Mucosa of descending colon (tissue), 3 donors: ENCODE results near the gene RRP9. TPM values are rescaled to one million over a fixed set of nuclear protein-coding genes. Genes with fewer than 3 reads are reported as not detected.
A peak's percentile ranks its signal among the peaks of the same experiment; 100 is the strongest.

Source experiments
- ATAC-seq: fragments of 200-7000 bp; cut with Tn5 transposase; one replicate; pipeline ENCODE4 v1.9.1; 2020; ENCODE audit warnings: mild to moderate bottlenecking, moderate library complexity
- DNase-seq, 3 donors: peaks; one replicate each; pipeline ENCODE4 v3.0.0-alpha.2; 2020
- H3K36me3 ChIP-seq: fragments of 200-600 bp; one replicate; pipeline ENCODE4 v1.8.0; 2021; ENCODE audit warnings: low read depth, mild to moderate bottlenecking
- H3K4me1 ChIP-seq: fragments of 200-600 bp; one replicate; pipeline ENCODE4 v1.8.0; 2021; ENCODE audit warnings: low read depth, mild to moderate bottlenecking
- H3K4me3 ChIP-seq: fragments of 200-600 bp; one replicate; pipeline ENCODE4 v1.8.0; 2021; ENCODE audit warnings: mild to moderate bottlenecking
- H3K9me3 ChIP-seq: fragments of 200-600 bp; one replicate; pipeline ENCODE4 v1.8.0; 2021; ENCODE audit warnings: mild to moderate bottlenecking
- CTCF ChIP-seq: fragments of 200-600 bp; IDR thresholded peaks from one replicate; pipeline ENCODE4 v1.8.0; 2022; ENCODE audit warnings: antibody characterized with exemption, mild to moderate bottlenecking
- intact Hi-C, 2 donors: fragments of 100-400 bp; cut with DNase I in 1 of 2; cut with micrococcal nuclease in 1 of 2; formaldehyde crosslinking; loops; one replicate each; pipeline versions ENCODE4 v1.11.0 to v1.11.1; 2022; cut with DNase I, micrococcal nuclease
- total RNA-seq, 3 donors: library from RNA; stranded (reverse); fragmentation: NEBNext Ultra II Directional in 2 of 3; extraction: Animal tissue kit (Norgen Biotek cat#: 25700) in 2 of 3; gene quantifications; one replicate each; pipeline versions ENCODE4 v1.2.1 to v1.2.4, GENCODE V29; 2021 to 2023
- donor health status: DM: no; HTN: no; CAD: no; lungs with moderate emphysema.
- donor health status: DM: no; HTN: no; CAD: no.
- donor health status: DM: no; HTN: yes; CAD: no.

RRP9 gene
- total RNA-seq, 3 donors from 2014 or later = 11.9 to 15.7 (median 15.3) TPM

DNA sequence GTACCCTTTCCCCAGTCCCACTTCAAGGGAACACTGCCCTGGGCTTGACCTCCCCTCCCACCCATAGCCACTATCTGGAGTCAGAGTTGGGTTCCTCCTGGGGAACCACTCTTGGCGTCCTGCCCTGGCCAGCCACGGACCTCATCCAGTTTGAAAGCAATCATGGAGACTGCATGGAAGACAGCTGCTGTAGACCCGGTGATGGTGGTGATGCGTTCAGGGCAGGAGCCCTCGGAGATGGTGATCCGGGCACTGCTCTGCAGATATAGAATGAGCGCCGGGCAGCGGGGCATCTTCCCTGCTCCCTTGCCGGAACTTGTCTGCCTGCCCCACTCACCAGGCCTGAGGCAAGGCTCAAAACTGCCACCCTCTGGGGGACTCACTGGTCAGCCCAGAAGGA, 18.7 kb upstream of the RRP9 start:
- Histone ChIP-seq H3K4me1 (peaks cover 7% of the 10 kb centered on the region), H3K9me3 (no peaks in the 10 kb centered on the region), H3K4me3 (no peak overlapping the region), H3K36me3 (no peaks in the 10 kb centered on the region)
- no peak for TF ChIP-seq CTCF
- intact Hi-C loops = no loop called here
- ATAC-seq (no peak), DNase-seq (peak in 2 of 3 donors; percentile 20 to 38)

DNA sequence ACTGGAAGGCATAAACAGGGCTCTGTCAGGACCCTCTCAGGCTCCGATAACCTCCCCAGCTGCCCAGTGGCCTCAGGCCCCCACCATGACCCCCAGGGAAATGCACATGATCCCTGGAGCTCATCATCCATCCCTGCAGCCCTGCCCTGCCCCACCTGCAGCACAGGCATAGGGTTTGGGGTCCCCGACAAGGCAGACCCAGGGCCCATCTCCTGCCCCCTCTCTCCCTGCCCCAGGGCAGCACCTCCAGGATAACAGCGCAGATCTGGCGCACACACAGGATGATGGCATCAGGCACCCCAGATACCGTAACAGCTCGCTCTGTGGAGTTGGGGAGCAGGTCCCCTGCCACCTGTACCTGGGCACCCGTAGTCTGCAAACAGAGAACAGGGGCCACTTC, 17.9 kb upstream of the RRP9 start:
- no peaks in the 10 kb centered on the region for H3K9me3 ChIP-seq
- ATAC-seq = no peak
- TF ChIP-seq CTCF = no peak
- DNase-seq = peak in 2 of 3 donors; percentile 15 to 30
- H3K36me3 ChIP-seq = no peaks in the 10 kb centered on the region
- no peak overlapping the region for H3K4me3 ChIP-seq
- H3K4me1 ChIP-seq = peaks cover 7% of the 10 kb centered on the region
- intact Hi-C loops = no loop called here

DNA sequence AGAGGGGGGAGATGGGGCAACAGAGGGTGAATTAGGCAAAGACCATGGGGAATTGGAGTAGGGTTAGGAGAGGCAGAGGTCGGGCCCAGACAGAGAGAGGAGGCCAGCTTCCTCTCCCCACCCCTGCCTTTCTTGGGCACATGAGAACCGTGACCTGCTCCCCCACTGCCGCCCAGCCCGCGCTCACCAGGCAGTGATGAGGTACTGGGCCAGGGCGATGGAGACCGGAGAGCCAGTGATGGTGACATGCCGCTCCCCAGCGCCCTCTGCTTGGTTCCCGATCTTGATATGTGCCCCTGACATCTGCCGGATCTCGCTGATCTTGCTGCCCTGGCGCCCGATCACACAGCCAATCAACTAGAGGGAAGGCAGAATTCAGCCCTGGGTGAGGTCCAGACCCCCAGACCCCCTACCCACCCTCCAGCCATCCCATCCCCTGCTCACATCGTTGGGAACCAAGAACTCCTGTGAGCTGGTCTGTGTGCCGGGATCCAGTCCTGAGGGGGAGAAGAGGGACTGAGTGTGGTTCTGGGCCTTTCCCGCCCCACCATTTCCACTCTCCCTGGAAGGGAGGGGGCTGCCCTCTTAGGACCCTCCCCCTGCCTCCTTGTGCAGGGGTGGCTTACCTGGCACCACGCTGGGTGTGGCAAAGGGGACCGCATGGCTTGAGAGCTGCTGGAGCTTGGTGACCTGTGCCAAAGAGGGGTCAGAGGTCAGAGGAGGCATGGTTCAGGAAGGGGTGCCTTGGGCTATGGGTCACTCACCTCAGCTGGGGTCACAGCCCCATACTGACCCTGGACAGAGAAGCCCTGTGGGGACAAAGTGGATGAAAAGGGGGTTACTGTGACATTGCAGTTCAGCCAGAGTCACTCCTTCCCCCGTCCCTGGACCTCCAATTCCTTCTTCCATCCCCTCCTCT, 17.2 kb upstream of the RRP9 start:
- DNase-seq = peak in 2 of 3 donors; percentile 18 to 33
- no peak for ATAC-seq
- no peak for TF ChIP-seq CTCF
- H3K9me3 ChIP-seq = no peaks in the 10 kb centered on the region
- no peak overlapping the region for H3K4me3 ChIP-seq
- intact Hi-C loops = no loop called here
- peaks cover 7% of the 10 kb centered on the region for H3K4me1 ChIP-seq
- no peaks in the 10 kb centered on the region for H3K36me3 ChIP-seq

DNA sequence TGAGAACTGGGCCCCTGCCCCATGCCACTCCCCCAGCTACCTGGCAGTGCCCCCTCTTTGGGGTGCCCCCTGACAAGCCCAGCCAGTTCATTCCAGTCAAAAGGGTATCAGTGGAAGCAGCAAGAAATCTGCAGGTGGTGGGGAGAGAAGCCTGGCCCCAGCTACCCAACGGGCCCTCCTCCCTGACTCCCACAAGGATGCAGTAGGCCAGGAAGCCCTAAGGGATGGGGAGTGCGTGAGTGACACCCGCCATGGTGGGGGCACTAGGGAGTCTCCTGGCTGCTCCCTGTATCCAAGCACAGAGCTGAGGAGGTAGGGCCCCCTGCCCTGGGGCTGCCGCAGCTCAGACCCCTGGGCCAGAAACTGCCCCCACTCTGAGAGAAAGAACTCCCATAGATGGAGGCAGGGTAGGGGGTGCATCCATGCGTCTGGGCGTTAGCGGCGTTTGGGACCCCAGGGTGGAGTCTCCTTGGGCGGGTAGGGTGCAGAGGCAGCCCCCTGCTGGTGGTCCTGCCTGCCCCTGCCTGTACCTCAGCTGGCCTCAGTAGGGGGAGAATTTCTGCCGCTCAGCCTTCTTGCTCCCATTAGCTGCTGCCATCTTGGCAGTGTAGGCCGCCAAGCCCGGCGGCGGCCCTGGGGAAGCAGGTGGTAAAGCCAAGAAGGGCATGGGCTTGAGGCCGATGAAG, 16.0 kb upstream of the RRP9 start:
- H3K4me1 ChIP-seq = peaks cover 7% of the 10 kb centered on the region
- H3K9me3 ChIP-seq = no peaks in the 10 kb centered on the region
- ATAC-seq = no peak
- no peak for TF ChIP-seq CTCF
- intact Hi-C loops = no loop called here
- no peaks in the 10 kb centered on the region for H3K36me3 ChIP-seq
- no peak overlapping the region for H3K4me3 ChIP-seq
- peak in 2 of 3 donors; percentile 17 to 41 for DNase-seq

DNA sequence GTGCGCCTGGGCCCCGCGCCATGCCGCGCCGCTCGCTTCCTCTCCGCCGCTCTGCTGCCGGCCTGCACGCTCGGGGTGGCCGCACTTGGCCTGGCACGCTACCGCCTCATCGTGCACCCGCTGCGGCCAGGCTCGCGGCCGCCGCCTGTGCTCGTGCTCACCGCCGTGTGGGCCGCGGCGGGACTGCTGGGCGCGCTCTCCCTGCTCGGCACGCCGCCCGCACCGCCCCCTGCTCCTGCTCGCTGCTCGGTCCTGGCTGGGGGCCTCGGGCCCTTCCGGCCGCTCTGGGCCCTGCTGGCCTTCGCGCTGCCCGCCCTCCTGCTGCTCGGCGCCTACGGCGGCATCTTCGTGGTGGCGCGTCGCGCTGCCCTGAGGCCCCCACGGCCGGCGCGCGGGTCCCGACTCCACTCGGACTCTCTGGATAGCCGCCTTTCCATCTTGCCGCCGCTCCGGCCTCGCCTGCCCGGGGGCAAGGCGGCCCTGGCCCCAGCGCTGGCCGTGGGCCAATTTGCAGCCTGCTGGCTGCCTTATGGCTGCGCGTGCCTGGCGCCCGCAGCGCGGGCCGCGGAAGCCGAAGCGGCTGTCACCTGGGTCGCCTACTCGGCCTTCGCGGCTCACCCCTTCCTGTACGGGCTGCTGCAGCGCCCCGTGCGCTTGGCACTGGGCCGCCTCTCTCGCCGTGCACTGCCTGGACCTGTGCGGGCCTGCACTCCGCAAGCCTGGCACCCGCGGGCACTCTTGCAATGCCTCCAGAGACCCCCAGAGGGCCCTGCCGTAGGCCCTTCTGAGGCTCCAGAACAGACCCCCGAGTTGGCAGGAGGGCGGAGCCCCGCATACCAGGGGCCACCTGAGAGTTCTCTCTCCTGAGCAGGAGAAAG, 14.4 kb upstream of the RRP9 start:
- peaks cover 7% of the 10 kb centered on the region for H3K4me1 ChIP-seq
- H3K36me3 ChIP-seq = no peaks in the 10 kb centered on the region
- intact Hi-C loops = no loop called here
- peak; percentile 17 for TF ChIP-seq CTCF
- H3K9me3 ChIP-seq = no peaks in the 10 kb centered on the region
- ATAC-seq = peak; percentile 77
- DNase-seq = peak in 2 of 3 donors; percentile 56 to 64
- no peak overlapping the region for H3K4me3 ChIP-seq
